HG02885 (cell line): ENCODE results near the gene AADAT.

Source experiments
- ATAC-seq: cut with Tn5 transposase; IDR thresholded peaks from one replicate; pipeline ENCODE4 v1.9.1; 2021; ENCODE audit warnings: mild to moderate bottlenecking; ENCODE audit not compliant: unreplicated experiment, poor library complexity

AADAT gene

DNA sequence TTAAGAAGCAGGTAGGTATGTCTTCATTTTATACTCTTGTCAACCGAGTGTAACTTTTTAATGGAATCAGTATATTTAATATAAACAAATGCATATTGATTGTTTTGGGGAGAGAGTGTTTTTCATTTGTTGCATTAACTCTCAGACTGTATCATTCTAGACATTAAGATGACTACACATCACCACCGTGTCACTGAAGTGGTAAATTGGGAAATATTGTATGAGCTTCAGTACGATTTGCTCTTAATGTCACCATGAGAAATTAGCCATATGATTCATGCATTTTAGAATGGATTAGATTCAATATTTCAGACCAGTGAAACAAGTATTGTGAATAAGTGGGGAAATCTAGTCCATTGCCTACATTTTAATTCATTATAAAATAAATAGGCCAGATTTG lies 53.9 kb downstream of the AADAT start:
- ATAC-seq = no peak

DNA sequence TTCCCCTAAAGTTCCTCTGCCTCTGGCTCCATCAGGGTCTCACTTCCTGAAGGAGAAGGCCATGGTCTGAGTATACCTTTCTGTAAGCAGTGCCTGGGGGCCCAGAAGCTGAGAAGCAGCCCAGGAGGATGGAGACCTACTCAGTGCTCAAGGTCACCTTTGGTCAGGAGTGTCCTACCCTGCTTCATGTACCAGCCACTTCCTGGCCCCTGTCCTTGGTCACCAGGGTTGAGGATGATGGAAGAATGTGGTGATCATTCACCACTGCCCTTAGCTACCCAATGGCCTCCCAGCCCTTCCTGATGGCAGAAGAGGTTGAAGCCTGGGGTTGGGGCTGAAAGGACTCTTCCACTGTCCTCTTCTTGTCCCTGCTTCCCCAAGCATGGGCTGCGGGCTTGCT lies 54.5 kb downstream of the AADAT start:
- ATAC-seq = no peak

- no peak for ATAC-seq
Measured at GRCh38 chr4:170033999-170034398, 55.8 kb downstream of the AADAT start.

DNA sequence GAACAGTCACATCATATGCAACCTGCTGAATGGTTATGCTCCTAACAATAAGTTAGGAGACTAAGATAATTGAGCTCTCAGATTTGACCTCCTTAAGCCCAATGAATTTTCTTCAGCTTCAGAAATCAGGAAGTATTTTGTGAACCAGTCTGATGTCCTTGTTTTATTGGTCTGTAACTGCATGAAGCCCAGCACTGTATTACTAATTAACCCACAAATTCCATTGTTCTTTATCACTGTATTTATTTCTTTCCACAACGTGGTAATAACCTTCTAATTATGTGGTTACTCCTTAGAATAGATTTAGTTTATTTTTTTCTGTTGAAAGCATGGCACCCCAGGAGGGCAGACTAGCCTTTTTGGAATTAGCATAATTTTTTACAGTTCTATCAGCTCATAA lies 59.6 kb downstream of the AADAT start:
- ATAC-seq = no peak

DNA sequence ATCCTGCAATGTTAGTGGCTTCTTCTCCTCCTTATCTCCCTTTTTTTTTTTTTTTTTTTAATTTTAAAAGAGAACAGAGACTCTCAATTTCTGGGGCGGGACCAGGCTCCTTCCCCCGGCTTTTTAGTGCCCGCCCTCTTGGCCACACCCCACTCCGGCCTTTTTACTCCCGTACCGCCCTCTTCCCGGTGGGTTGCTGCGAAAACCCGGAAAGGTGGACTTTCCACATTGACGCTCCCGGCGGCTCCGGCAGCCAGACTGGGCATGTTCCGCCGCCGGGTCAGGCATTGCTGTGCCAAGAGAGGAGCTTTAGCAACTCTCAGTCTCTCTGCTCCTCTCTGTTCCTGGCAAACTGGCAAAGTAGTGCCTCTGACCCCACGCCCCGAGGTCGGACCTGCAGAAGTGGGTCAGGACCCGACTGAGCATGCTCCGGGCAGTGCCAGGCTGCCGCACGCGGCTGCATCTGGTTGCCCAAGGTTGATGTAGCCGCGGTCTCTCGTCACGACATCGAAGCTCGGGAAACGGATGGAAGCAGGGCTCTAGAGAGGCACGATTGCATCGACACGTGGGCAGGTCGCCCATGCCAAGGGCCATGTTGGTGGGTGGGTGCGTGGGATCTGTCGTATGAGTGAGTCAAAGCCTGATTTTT lies 62.5 kb downstream of the AADAT start:
- ATAC-seq = peak; percentile 68

DNA sequence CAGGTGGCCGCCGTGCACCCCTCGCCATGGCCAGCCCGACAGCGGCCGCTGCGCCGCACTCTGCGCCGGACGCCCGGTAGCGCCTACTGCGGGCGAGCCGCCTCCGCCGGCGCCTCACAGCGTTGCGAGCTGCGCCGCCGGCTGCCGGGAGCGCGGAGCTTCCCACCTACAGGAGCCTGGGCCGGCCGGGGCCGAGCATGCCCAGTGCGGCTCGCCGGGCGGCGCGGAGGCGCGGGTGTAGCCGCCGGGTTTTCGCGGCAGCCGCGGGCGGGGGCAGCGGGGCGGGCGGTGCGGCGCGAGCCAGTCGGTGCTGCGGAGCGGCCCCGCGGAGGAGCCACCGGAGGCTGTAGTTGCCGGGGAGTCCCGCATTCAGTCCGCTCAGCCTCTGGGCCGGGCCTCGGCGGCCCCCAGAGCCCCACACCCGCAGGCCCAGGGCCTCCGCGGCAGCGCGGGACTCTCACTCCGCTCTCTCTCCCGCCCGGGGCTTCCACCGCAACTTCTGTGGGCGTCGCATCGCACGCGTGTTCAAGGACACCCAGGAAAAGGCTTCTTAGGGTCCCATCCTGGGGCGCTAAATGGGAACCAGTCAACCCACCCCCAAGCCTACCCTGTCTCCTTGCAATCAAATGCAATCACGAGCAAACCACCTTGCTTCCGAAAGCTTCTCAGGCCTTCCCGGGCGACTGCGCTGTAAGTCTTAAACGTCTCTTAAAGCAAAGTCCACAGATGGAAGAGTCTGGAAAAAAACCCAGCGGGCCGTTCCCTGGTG lies 63.3 kb downstream of the AADAT start, which contains the start of gene MFAP3L:
MFAP3L (minus strand) TSS at position 143 of the 769 bp plus-strand sequence. CDS start 20,518 bp downstream, outside the sequence.
- peak; percentile 86 for ATAC-seq

GRCh38 chr4:170025523-170026252 lies 64.1 kb downstream of the AADAT start:
- ATAC-seq = no peak

GRCh38 chr4:170022211-170022610 lies 67.5 kb downstream of the AADAT start:
- ATAC-seq = no peak

GRCh38 chr4:170017252-170017651 lies 72.5 kb downstream of the AADAT start:
- no peak for ATAC-seq

- ATAC-seq = no peak
Measured at GRCh38 chr4:170015285-170015684, 74.5 kb downstream of the AADAT start.

DNA sequence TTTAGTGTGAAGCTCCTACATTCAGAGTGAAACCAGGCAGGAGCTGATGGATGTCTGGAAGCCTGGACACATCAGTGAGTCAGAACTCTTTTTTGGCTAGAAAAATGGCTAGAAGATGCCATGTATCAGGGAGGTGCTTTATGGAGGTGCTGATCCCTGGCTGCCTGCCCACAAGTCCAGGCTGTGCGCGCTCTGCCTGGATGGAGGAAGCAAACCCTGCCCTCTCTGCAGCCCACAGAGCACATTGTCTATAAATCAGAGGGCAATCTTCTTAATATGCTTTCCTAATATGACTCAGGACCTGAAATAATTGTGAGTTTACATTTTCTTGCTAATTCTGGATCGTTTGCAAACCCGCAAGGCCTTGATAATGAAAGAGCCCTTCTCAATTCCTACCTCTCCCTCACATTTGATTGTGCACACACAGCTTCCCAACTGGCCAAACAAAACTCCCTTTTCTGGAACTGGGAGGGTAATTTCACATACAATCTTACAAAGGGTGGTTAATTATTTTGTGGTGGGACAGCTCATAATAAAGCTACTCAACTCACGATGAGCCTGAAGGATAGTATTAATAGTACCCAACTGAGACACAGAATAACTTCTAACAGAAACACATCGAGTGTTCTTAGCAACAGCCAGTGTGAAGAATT lies 75.3 kb downstream of the AADAT start:
- ATAC-seq = no peak

GRCh38 chr4:170012629-170012958 lies 77.2 kb downstream of the AADAT start:
- ATAC-seq = no peak

DNA sequence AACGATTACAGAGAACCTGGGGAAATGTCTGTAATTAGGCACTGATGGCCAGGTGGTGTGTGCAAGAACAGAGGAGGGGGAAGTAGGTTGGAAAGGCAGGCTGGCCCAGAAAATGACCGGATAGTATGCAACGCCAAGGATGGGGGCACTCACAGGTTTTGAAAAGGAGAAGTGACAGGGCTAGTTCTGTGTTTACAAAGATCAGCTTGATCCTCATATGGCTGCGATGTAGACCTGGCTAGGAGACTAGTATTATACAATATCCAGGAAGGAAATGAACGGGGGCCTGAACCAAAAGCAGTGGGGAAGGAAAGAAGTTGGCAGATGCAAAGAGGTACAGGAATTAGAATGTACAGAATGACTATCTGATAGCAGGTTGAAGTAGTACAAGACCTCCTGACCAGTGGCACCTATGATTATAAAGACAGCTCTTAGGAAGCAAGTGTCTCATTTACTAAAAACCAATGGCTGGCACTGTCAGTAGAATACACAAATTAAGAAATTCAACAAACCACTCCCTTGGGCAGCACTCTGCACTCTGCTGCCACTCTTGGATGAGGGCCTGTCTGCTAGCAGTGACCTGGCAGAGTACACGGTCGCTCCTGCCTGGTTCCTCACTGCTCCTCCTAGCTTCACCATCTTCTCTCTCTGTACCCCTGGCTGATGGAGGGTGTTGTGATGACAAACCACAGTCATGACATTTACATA lies 77.7 kb downstream of the AADAT start:
- ATAC-seq = no peak
